Measurements from ENCODE around the gene CAMKK1.

The CAMKK1 gene

DNA sequence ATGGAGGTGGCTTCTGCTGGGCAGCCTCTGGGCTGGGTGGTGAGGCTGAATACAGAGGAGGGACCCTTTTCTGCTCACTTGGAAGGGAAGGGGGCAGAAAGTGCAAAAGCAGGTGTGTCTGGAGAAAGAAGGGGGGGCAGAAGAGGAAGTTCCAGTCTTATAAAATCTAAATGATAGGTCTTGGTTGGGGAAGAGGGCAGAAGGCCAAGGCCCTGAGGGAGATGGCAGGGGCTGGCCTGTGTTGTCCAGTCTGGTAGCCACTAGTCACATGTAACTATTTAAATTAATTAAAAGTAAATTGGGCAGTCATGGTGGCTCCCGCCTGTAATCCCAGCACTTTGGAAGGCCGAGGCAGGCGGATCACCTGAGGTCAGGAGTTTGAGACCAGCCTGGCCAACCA is 2.5 kb upstream of the CAMKK1 start:
- Histone ChIP-seq H3K36me3 (ENCODE audit: control insufficient read depth in 1 of 2, insufficient read depth in 2 of 2, low read depth in 1 of 2, low read length in 2 of 2) (no peaks in the 10 kb centered on the region), H2BK5ac (ENCODE audit: low read depth, low read length, poor library complexity, severe bottlenecking) (no peak overlapping the region), H3K14ac (ENCODE audit: low read length in 2 of 2) (no peak overlapping the region), H3K27me3 (ENCODE audit: control insufficient read depth in 1 of 2, insufficient read depth in 1 of 2, low read length in 2 of 2) (peaks cover 0 to 12% of the 10 kb centered on the region in 2 experiments), H3K27ac (ENCODE audit: low read length, poor library complexity, severe bottlenecking) (no peak overlapping the region), H3K9ac (ENCODE audit: low read length) (no peak overlapping the region), H3K4me1 (ENCODE audit: control insufficient read depth, insufficient read depth, low read depth, low read length) (peaks cover 31% of the 10 kb centered on the region), H2BK15ac (ENCODE audit: low read depth, poor library complexity, severe bottlenecking) (no peak overlapping the region), H2AK5ac (ENCODE audit: low read length, severe bottlenecking) (no peak overlapping the region), H3K79me1 (replicated peaks; ENCODE audit: low read length, poor library complexity, severe bottlenecking) (no peaks in the 10 kb centered on the region), H3K4me2 (ENCODE audit: low read length, poor library complexity, severe bottlenecking) (no peak overlapping the region), H3K18ac (ENCODE audit: low read depth in 1 of 2, low read length in 2 of 2) (peak overlapping the region in 1 of 2 experiments; percentile 37), H2BK120ac (ENCODE audit: low read depth, low read length) (no peak overlapping the region), H3K4ac (ENCODE audit: low read depth in 1 of 2, low read length in 2 of 2) (no peak overlapping the region), H3K9me3 (ENCODE audit: control insufficient read depth, low read length) (no peaks in the 10 kb centered on the region), H3K23ac (ENCODE audit: low read length in 2 of 2) (no peak overlapping the region), H2AFZ (ENCODE audit: low read depth, low read length) (no peak overlapping the region), H2BK12ac (ENCODE audit: low read length in 2 of 2) (peak overlapping the region in 1 of 2 experiments; percentile 47), H3K4me3 (ENCODE audit: insufficient read depth in 1 of 2, low read depth in 1 of 2, low read length in 2 of 2) (no peak overlapping the region), H4K8ac (ENCODE audit: low read length) (no peak overlapping the region), H4K91ac (ENCODE audit: low read length) (no peak overlapping the region)
- no peak for DNase-seq
- 100% methylated on average over 3 of the region's 3 CpGs for WGBS

GRCh38 chr17:3894911-3895343 is 2.1 kb upstream of the CAMKK1 start:
- H3K4ac ChIP-seq (ENCODE audit: low read depth in 1 of 2, low read length in 2 of 2) = no peak overlapping the region
- DNase-seq = peak; percentile 69
- H2BK120ac ChIP-seq (ENCODE audit: low read depth, low read length) = no peak overlapping the region
- no peak overlapping the region for H3K4me2 ChIP-seq (ENCODE audit: low read length, poor library complexity, severe bottlenecking)
- no peak overlapping the region for H3K4me3 ChIP-seq (ENCODE audit: insufficient read depth in 1 of 2, low read depth in 1 of 2, low read length in 2 of 2)
- H2AFZ ChIP-seq (ENCODE audit: low read depth, low read length) = no peak overlapping the region
- peaks cover 0 to 12% of the 10 kb centered on the region in 2 experiments for H3K27me3 ChIP-seq (ENCODE audit: control insufficient read depth in 1 of 2, insufficient read depth in 1 of 2, low read length in 2 of 2)
- H3K4me1 ChIP-seq (ENCODE audit: control insufficient read depth, insufficient read depth, low read depth, low read length) = peaks cover 36% of the 10 kb centered on the region
- H3K79me1 ChIP-seq (replicated peaks; ENCODE audit: low read length, poor library complexity, severe bottlenecking) = no peaks in the 10 kb centered on the region
- H3K9me3 ChIP-seq (ENCODE audit: control insufficient read depth, low read length) = no peaks in the 10 kb centered on the region
- no peaks in the 10 kb centered on the region for H3K36me3 ChIP-seq (ENCODE audit: control insufficient read depth in 1 of 2, insufficient read depth in 2 of 2, low read depth in 1 of 2, low read length in 2 of 2)
- no peak overlapping the region for H2AK5ac ChIP-seq (ENCODE audit: low read length, severe bottlenecking)
- 32% methylated on average over 2 of the region's 2 CpGs for WGBS
- no peak overlapping the region for H3K27ac ChIP-seq (ENCODE audit: low read length, poor library complexity, severe bottlenecking)
- peak overlapping the region in 1 of 2 experiments; percentile 47 for H2BK12ac ChIP-seq (ENCODE audit: low read length in 2 of 2)
- no peak overlapping the region for H4K91ac ChIP-seq (ENCODE audit: low read length)
- H3K14ac ChIP-seq (ENCODE audit: low read length in 2 of 2) = no peak overlapping the region
- no peak overlapping the region for H2BK15ac ChIP-seq (ENCODE audit: low read depth, poor library complexity, severe bottlenecking)
- peak overlapping the region in 1 of 2 experiments; percentile 23 for H3K23ac ChIP-seq (ENCODE audit: low read length in 2 of 2)
- H2BK5ac ChIP-seq (ENCODE audit: low read depth, low read length, poor library complexity, severe bottlenecking) = no peak overlapping the region
- no peak overlapping the region for H3K9ac ChIP-seq (ENCODE audit: low read length)
- H4K8ac ChIP-seq (ENCODE audit: low read length) = peak overlapping the region; percentile 41
- H3K18ac ChIP-seq (ENCODE audit: low read depth in 1 of 2, low read length in 2 of 2) = peak overlapping the region in 1 of 2 experiments; percentile 37

- no peak overlapping the region for H2BK5ac ChIP-seq (ENCODE audit: low read depth, low read length, poor library complexity, severe bottlenecking)
- H3K14ac ChIP-seq (ENCODE audit: low read length in 2 of 2) = no peak overlapping the region
- H3K4ac ChIP-seq (ENCODE audit: low read depth in 1 of 2, low read length in 2 of 2) = no peak overlapping the region
- H2AK5ac ChIP-seq (ENCODE audit: low read length, severe bottlenecking) = no peak overlapping the region
- no peak overlapping the region for H2AFZ ChIP-seq (ENCODE audit: low read depth, low read length)
- H3K79me1 ChIP-seq (replicated peaks; ENCODE audit: low read length, poor library complexity, severe bottlenecking) = no peaks in the 10 kb centered on the region
- no peak overlapping the region for H4K91ac ChIP-seq (ENCODE audit: low read length)
- H3K27me3 ChIP-seq (ENCODE audit: control insufficient read depth in 1 of 2, insufficient read depth in 1 of 2, low read length in 2 of 2) = peaks cover 0 to 4% of the 10 kb centered on the region in 2 experiments
- no peak overlapping the region for H3K23ac ChIP-seq (ENCODE audit: low read length in 2 of 2)
- H3K4me1 ChIP-seq (ENCODE audit: control insufficient read depth, insufficient read depth, low read depth, low read length) = peaks cover 43% of the 10 kb centered on the region
- peak overlapping the region; percentile 74 to 83 for H2BK12ac ChIP-seq (ENCODE audit: low read length in 2 of 2)
- H3K18ac ChIP-seq (ENCODE audit: low read depth in 1 of 2, low read length in 2 of 2) = peak overlapping the region in 1 of 2 experiments; percentile 30
- DNase-seq = no peak
- WGBS = 91% methylated on average over 5 of the region's 5 CpGs
- H2BK15ac ChIP-seq (ENCODE audit: low read depth, poor library complexity, severe bottlenecking) = no peak overlapping the region
- H3K9me3 ChIP-seq (ENCODE audit: control insufficient read depth, low read length) = no peaks in the 10 kb centered on the region
- no peaks in the 10 kb centered on the region for H3K36me3 ChIP-seq (ENCODE audit: control insufficient read depth in 1 of 2, insufficient read depth in 2 of 2, low read depth in 1 of 2, low read length in 2 of 2)
- H4K8ac ChIP-seq (ENCODE audit: low read length) = no peak overlapping the region
- no peak overlapping the region for H3K4me2 ChIP-seq (ENCODE audit: low read length, poor library complexity, severe bottlenecking)
- no peak overlapping the region for H3K4me3 ChIP-seq (ENCODE audit: insufficient read depth in 1 of 2, low read depth in 1 of 2, low read length in 2 of 2)
- no peak overlapping the region for H2BK120ac ChIP-seq (ENCODE audit: low read depth, low read length)
- no peak overlapping the region for H3K9ac ChIP-seq (ENCODE audit: low read length)
- no peak overlapping the region for H3K27ac ChIP-seq (ENCODE audit: low read length, poor library complexity, severe bottlenecking)
Measured at GRCh38 chr17:3894188-3894587, 1.3 kb upstream of the CAMKK1 start.

- H2AFZ ChIP-seq (ENCODE audit: low read depth, low read length) = peak overlapping the region; percentile 96
- H2BK15ac ChIP-seq (ENCODE audit: low read depth, poor library complexity, severe bottlenecking) = peak overlapping the region; percentile 4
- H4K91ac ChIP-seq (ENCODE audit: low read length) = peak overlapping the region; percentile 66
- peak overlapping the region; percentile 48 for H3K9ac ChIP-seq (ENCODE audit: low read length)
- no peaks in the 10 kb centered on the region for H3K79me1 ChIP-seq (replicated peaks; ENCODE audit: low read length, poor library complexity, severe bottlenecking)
- H3K27ac ChIP-seq (ENCODE audit: low read length, poor library complexity, severe bottlenecking) = no peak overlapping the region
- peak overlapping the region; percentile 64 to 74 for H3K4me3 ChIP-seq (ENCODE audit: insufficient read depth in 1 of 2, low read depth in 1 of 2, low read length in 2 of 2)
- peak overlapping the region in 1 of 2 experiments; percentile 96 for H3K18ac ChIP-seq (ENCODE audit: low read depth in 1 of 2, low read length in 2 of 2)
- no peak overlapping the region for H2AK5ac ChIP-seq (ENCODE audit: low read length, severe bottlenecking)
- H3K4ac ChIP-seq (ENCODE audit: low read depth in 1 of 2, low read length in 2 of 2) = peak overlapping the region; percentile 3 to 62
- peak overlapping the region; percentile 92 for H4K8ac ChIP-seq (ENCODE audit: low read length)
- H3K9me3 ChIP-seq (ENCODE audit: control insufficient read depth, low read length) = no peaks in the 10 kb centered on the region
- H3K4me1 ChIP-seq (ENCODE audit: control insufficient read depth, insufficient read depth, low read depth, low read length) = peaks cover 48% of the 10 kb centered on the region
- peaks cover 0 to 2% of the 10 kb centered on the region in 2 experiments for H3K27me3 ChIP-seq (ENCODE audit: control insufficient read depth in 1 of 2, insufficient read depth in 1 of 2, low read length in 2 of 2)
- peak overlapping the region; percentile 85 for H3K4me2 ChIP-seq (ENCODE audit: low read length, poor library complexity, severe bottlenecking)
- DNase-seq = no peak
- peak overlapping the region in 1 of 2 experiments; percentile 3 for H3K14ac ChIP-seq (ENCODE audit: low read length in 2 of 2)
- H2BK120ac ChIP-seq (ENCODE audit: low read depth, low read length) = no peak overlapping the region
- H2BK5ac ChIP-seq (ENCODE audit: low read depth, low read length, poor library complexity, severe bottlenecking) = no peak overlapping the region
- 87% methylated on average over 7 of the region's 7 CpGs for WGBS
- H3K36me3 ChIP-seq (ENCODE audit: control insufficient read depth in 1 of 2, insufficient read depth in 2 of 2, low read depth in 1 of 2, low read length in 2 of 2) = peaks cover 0 to 3% of the 10 kb centered on the region in 2 experiments
- H2BK12ac ChIP-seq (ENCODE audit: low read length in 2 of 2) = peak overlapping the region; percentile 74 to 83
- no peak overlapping the region for H3K23ac ChIP-seq (ENCODE audit: low read length in 2 of 2)
Measured at GRCh38 chr17:3893720-3894116, 865 bp upstream of the CAMKK1 start.
